Left ventricle myocardium superior (tissue), 1 donor: Measurements from ENCODE around the gene CCDC60. TPM values are rescaled to one million over a fixed set of nuclear protein-coding genes. Genes with fewer than 3 reads are reported as not detected.

Experiments
- ATAC-seq: fragments of 200-7000 bp; cut with Tn5 transposase; one replicate; pipeline ENCODE4 v1.9.1; 2020; ENCODE audit warnings: mild to moderate bottlenecking, moderate library complexity
- DNase-seq: peaks from one replicate; pipeline ENCODE4 v3.0.0-alpha.2; 2020
- intact Hi-C: fragments of 100-400 bp; cut with micrococcal nuclease; formaldehyde crosslinking; loops from one replicate; pipeline ENCODE4 v1.11.0; 2022
- long read RNA-seq: library from polyadenylated mRNA; unstranded; transcript quantifications from one replicate; pipeline ENCODE4 v2.0.0, GENCODE V29; 2021
- total RNA-seq: library from RNA; stranded (reverse); fragmentation: NEBNext Ultra II Directional; extraction: Animal tissue kit (Norgen Biotek cat#: 25700); gene quantifications from one replicate; pipeline ENCODE4 v1.2.1, GENCODE V29; 2021
- donor health status: DM: no; HTN: yes; CAD: no; lungs with severe emphysema.

The CCDC60 gene, protein sequence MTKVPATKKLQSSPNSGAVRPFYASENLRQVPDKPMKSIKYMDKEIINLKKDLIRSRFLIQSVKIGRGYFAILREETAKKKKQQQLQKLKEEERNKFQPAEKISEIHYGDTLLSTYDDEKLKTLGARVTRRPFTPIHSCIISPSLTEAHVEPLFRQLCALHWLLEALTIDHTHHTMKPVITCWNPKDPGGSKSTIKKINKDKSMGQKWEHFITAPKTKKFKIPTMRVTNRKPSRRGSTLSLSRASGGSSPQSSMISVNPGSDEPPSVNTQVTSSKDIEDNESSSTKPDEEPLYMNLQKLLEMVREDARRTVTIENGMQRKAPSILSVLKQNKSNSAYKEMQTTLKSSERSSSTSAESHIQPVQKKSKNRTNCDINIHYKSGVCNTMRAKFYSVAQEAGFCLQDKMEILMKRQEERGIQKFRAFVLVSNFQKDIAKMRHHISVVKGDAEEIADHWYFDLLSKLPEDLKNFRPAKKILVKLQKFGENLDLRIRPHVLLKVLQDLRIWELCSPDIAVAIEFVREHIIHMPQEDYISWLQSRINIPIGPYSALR
- not detected for total RNA-seq
- long read RNA-seq, result 0 reads

DNA sequence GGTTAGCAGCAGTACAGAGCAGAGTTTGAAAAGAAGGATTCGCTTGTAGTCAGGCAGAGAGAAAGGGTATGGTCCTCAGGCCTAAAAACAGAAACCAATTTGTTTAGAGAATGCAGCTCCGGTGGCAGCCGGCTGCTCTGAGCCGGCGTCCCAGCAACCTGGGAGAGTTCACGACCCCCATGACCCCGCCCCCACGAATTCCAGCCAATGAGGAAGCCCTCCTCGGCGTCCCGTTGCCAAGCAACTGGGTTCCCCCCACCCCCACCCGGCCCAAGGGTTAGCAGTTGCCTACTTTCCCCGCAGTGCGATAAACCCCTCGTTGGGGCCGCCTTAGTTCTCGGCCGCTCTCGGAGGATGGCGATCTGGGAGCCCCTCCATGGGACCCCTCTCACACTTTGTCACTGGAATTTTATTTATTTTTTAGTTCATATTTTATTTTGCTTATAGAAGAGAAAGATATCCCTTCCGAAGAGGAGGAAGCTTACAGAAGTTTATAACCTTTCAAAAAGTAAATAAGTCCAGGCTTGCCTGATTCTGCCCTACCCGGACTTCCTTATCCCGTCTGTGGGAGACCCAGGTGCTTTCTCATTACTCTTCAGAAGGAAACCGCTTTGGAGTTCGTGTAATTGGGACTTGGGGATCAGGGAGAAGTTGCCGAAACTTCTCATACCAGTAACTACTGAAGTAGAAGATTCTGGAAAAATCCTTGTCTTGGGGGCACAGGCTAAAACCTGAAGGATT is at the start of gene CCDC60:
TSS of gene CCDC60 (plus strand) at position 300 of the 741 bp plus-strand sequence. CDS start 448 bp downstream, outside the sequence.
- intact Hi-C loops, result no loop called here
- ATAC-seq (no peak), DNase-seq (no peak)

DNA sequence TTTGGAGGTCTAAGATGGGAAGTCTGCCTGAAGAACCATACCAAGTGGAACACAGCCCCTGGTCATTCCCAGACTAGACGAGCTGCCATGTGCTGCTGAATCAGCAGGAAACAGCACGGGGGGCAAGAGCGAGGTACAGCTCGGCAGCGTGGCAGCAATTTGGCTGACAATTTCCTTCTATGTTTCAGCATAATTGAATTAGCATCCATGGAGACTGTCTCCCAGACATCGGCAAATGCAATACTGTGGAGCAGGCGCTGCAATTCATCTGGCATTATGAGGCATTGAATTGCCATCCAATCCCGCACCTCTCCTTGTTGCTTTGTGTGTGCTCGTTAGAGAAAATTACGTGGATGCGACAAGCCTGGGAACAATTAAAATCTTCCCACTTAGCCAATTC is 46.0 kb upstream of the CCDC60 start:
- intact Hi-C loops, result no loop called here
- DNase-seq, result no peak
- no peak for ATAC-seq

- no peak for ATAC-seq
- intact Hi-C loops, result no loop called here
- DNase-seq, result no peak
These were observed 41.5 kb upstream of the CCDC60 start for GRCh38 chr12:119292893-119293630.

- ATAC-seq, result no peak
- DNase-seq, result no peak
- intact Hi-C loops, result no loop called here
These were observed 40.3 kb upstream of the CCDC60 start for GRCh38 chr12:119294211-119294610.

DNA sequence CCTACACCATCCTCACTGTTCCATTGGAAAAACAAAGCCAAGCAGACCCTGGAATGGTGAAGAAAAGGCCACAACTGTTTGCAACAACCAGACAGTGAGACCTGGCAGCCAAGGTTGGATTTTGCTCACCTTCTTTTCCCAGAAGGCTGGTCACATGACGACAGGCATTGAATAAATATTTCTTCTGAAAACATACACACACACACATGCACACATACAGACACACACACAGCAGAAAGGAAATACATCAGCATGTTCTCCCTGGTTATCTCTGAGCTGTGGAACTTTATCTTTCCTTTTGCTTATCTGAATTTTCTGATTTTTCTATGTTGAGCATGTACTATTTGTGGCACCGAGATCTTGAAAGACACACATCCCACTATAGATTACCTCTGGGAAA is 38.0 kb upstream of the CCDC60 start:
- ATAC-seq (no peak), DNase-seq (no peak)
- intact Hi-C loops, result no loop called here

DNA sequence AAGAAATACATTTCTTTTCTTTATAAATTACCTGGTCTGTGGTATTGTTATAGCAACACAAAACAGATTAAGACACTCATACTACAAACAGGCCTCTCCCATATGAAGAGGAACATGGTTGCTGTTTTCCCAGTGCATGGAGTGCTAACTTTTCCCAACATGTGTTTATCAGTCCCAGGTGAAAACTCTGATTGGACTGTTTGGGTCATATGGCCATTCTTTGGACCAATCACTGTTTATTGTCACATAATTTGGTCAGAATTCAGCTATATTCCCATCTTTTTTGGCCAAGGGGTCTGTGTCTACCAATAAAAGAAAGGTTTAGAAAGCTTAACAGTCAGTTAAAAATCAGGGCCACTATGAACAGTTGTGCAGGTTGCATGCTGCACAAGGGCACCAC is 35.4 kb upstream of the CCDC60 start:
- ATAC-seq (no peak), DNase-seq (no peak)
- intact Hi-C loops, result no loop called here

DNA sequence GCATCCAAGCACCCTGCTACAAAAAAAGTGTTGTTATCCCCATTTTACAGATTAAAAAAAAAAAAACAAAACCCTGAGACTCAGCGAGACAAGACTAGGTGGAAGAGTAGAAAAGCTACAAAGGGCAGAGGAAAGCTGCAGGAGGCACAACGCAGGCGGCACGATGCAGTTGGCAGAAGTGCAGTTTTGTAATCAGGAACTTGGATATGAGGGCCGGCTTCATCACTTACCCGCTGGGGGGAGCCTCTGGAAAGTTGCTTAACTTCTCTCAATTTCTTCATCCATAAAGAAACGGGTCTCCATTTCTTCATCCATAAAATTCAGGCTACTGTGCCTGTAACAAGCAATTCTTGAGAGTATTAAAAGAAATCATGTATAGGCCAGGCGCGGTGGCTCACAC is 33.1 kb upstream of the CCDC60 start:
- ATAC-seq (peak; percentile 48), DNase-seq (peak; percentile 34)
- intact Hi-C loops, result no loop called here

DNA sequence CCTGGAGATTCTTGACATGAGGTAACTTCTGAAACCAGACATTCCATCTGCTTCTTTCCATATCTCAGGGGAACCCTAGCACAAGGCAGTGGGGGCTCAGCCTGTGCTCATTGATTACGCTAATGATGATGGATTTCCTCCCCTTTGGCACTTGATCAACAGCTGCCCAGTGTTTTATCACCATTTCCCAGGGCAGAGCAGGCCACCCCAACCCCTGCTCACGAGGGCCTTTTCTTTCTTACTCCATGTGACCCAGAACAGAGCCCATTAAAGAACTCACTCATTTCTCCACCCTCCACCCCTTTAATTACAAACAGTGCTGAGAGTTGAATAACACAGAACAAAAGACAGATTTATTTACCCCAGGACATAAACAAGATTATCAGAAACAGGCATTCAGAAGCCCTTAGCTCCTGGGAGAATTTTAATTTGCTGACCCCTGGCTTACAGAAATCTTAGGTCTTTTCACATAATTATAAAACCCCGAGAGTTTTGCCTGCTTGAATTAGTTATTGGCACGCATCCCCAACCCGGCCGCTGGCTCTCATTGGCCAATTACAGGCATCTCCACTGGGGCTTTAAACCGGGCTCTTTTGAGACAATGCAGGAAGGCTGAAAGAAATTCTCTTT is 32.0 kb upstream of the CCDC60 start:
- intact Hi-C loops, result no loop called here
- ATAC-seq (no peak), DNase-seq (no peak)

DNA sequence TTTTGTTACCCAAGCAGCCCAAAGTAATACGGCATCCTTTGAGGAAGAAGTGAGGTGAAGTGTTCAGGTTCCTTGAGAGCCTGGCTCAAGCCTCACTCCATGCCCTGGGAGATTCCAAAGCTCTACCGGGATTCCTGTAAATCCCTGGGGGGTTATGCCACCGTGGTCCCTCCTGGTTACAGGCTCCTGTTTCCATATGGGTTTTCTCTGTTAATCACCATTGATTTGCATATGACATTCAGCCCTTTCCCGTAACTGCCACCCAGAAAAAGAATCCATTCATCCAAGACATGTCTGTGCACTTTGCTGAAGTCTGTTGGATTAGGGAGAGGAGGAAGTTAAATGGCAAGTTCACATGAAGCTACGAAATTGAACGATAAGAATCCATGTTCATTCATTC is 27.9 kb upstream of the CCDC60 start:
- ATAC-seq (no peak), DNase-seq (no peak)
- intact Hi-C loops, result no loop called here

DNA sequence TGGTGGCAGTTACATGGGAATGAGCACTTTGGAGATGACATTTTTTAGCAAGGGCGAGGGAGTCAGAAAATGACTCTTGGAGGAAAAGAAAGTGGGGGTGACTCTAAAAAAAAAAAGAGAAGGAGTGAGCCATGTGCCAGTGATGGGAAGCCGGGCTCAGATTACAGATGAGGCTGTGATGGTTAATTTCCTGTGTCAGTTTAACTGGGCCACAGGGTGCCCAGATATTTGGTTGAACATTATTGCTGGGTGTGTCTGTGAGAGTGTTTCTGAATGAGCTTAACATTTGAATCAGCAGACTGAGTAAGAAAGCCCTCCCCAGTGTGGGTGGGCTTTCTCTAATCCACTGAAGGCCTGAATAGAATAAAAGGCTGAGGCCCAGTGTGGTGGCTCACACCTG is 26.8 kb upstream of the CCDC60 start:
- ATAC-seq (no peak), DNase-seq (no peak)
- intact Hi-C loops, result no loop called here

GRCh38 chr12:119308708-119309456 is 25.6 kb upstream of the CCDC60 start:
- DNase-seq (peak; percentile 64), ATAC-seq (peak; percentile 72)
- intact Hi-C loops, result no loop called here

DNA sequence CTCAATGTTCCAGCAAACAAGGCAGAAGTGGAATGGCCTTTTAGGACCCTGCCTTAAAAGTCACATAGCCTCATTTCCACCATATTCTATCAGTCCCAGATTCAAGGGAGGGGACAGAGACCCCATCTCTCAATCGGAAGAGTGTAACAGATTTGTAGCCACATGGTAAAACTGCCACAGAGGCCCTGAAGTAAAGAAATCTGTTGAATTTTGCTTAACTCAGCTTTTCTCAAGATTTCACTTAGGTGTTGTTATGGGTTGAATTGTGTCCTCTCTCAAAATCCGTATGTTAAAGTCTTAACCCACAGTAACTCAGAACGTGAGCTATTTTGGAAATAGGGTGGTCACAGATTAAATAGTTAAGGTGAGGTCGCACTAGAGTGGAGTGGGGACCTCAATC is 22.7 kb upstream of the CCDC60 start:
- DNase-seq, result no peak
- ATAC-seq, result no peak
- intact Hi-C loops, result no loop called here

- DNase-seq (no peak), ATAC-seq (no peak)
- intact Hi-C loops, result no loop called here
These were observed 21.6 kb upstream of the CCDC60 start for GRCh38 chr12:119312904-119313303.

GRCh38 chr12:119314290-119314689 is 20.2 kb upstream of the CCDC60 start:
- ATAC-seq (no peak), DNase-seq (no peak)
- intact Hi-C loops, result no loop called here

DNA sequence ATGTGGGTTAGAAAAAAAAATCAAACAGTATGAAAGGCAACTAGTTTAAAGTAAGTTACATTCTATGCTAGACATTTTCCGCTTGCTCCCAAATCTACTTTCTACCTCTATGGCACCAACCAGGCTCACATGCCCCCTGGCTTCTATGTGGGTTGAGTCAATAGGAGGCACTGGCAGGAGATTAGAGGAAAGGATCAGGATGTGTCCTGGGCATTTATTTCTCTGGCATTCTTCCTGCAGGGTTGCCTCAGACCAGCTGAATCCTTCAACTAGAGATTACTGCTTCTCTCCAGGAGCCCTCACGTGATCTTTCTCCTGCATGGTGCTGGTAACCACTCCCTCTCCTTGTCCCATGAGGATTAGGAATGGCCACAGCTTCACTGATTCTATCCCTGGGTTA is 14.9 kb upstream of the CCDC60 start:
- DNase-seq, result no peak
- peak; percentile 82 for ATAC-seq
- intact Hi-C loops, result no loop called here

DNA sequence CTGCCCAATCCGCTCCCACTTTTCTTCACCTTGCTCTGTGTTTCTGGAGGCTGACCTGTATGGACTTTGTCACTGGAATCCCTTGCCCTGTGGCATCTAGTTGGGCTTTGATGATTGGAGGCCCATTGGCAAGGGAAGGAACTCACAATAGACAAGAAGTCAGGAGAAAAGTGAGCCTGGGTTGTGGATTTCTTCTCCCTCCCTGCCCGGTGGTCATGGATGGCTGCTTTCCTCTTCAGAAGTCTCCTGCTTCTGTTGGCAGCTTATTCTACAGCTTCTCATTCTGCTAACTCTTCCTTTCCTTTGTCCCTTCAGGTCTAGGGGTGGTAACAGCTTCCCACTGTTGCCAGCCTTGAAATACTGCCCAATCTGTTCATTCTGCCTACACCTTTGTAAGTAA is 13.9 kb upstream of the CCDC60 start:
- ATAC-seq, result no peak
- intact Hi-C loops, result no loop called here

GRCh38 chr12:119322301-119322723 is 12.2 kb upstream of the CCDC60 start:
- no peak for DNase-seq
- intact Hi-C loops, result no loop called here
- peak; percentile 60 for ATAC-seq

More for the DNA sequence above, 13.9 kb upstream of the CCDC60 start:
- DNase-seq, result no peak

- ATAC-seq (no peak), DNase-seq (no peak)
- intact Hi-C loops, result no loop called here
These were observed 8.7 kb upstream of the CCDC60 start for GRCh38 chr12:119325813-119326212.

- no peak for DNase-seq
- intact Hi-C loops, result no loop called here
- ATAC-seq, result no peak
These were observed 8.2 kb upstream of the CCDC60 start for GRCh38 chr12:119326341-119326740.
